22Rv1 (cell line): ENCODE measurements around the gene IL17B.
"Not testable (repeated sequence)": the region's sequence is repeated elsewhere in the genome, so short reads cannot be mapped to it uniquely, and the experiment has no call there.

Source experiments
- H3K27ac ChIP-seq: fragments of 450-650 bp; 2 replicates; pipeline ENCODE4 v1.5.1; 2017
- CTCF ChIP-seq: fragments of 450-650 bp; IDR thresholded peaks from 2 replicates; pipeline ENCODE4 v1.5.1; 2017; ENCODE audit warnings: mild to moderate bottlenecking
- ZFX ChIP-seq: fragments of 450-650 bp; IDR thresholded peaks from 2 replicates; pipeline ENCODE4 v1.6.1; 2017; ENCODE audit warnings: antibody characterized with exemption, borderline replicate concordance

IL17B gene

GRCh38 chr5:149392718-149393117, 13.6 kb upstream of the IL17B start:
- TF ChIP-seq ZFX (no peak), CTCF (no peak)
- H3K27ac ChIP-seq: no peak overlapping the region

- no peak overlapping the region for H3K27ac ChIP-seq
- TF ChIP-seq CTCF (no peak), ZFX (no peak)
Measured at GRCh38 chr5:149391524-149391923, 12.4 kb upstream of the IL17B start.

- not testable (repeated sequence) for H3K27ac ChIP-seq
Measured at GRCh38 chr5:149391076-149391475, 12.0 kb upstream of the IL17B start.

GRCh38 chr5:149389552-149390495, 10.7 kb upstream of the IL17B start:
- H3K27ac ChIP-seq: no peak overlapping the region
- no peak for TF ChIP-seq CTCF
- no peak for TF ChIP-seq ZFX

GRCh38 chr5:149388498-149389190, 9.6 kb upstream of the IL17B start:
- TF ChIP-seq ZFX: no peak
- no peak for TF ChIP-seq CTCF
- H3K27ac ChIP-seq: no peak overlapping the region

GRCh38 chr5:149387982-149388381, 8.9 kb upstream of the IL17B start:
- TF ChIP-seq CTCF (no peak), ZFX (no peak)
- no peak overlapping the region for H3K27ac ChIP-seq

- TF ChIP-seq ZFX (no peak), CTCF (no peak)
Measured at GRCh38 chr5:149387081-149387631, 8.1 kb upstream of the IL17B start.

More at GRCh38 chr5:149387081-149387631, 8.1 kb upstream of the IL17B start:
- no peak overlapping the region for H3K27ac ChIP-seq
